ENCODE measurements around the gene MCOLN3.

The MCOLN3 gene

GRCh38 chr1:85048296-85049064 lies at the start of gene MCOLN3:
TSS of gene MCOLN3 (minus strand) at chr1:85048500. CDS start at chr1:85045360, 3,140 bp downstream.
- H4K20me1 ChIP-seq (ENCODE audit: insufficient read depth, low read length, poor library complexity, severe bottlenecking), result no peaks in the 10 kb centered on the region
- no peak within 1 kb of the TSS for H3K4me2 ChIP-seq (ENCODE audit: low read depth, low read length, poor library complexity, severe bottlenecking)
- TF ChIP-seq CTCF (conservative IDR thresholded peaks at IDR 0.05; ENCODE audit: low read length) (no peak), EZH2phosphoT487 (IDR thresholded peaks at IDR 0.05; ENCODE audit: borderline replicate concordance) (no peak)
- H3K9me3 ChIP-seq (ENCODE audit: insufficient read depth, low read depth, low read length), result no peaks in the 10 kb centered on the region
- no peaks in the 10 kb centered on the region for H3K79me2 ChIP-seq (ENCODE audit: insufficient read depth, low read length)
- H3F3A ChIP-seq (ENCODE audit: low read depth), result no peaks in the 10 kb centered on the region
- peaks cover 8% of the 10 kb centered on the region for H3K27me3 ChIP-seq (ENCODE audit: insufficient read depth, low read length, poor library complexity, severe bottlenecking)
- H3K4me3 ChIP-seq (ENCODE audit: low read length, poor library complexity, severe bottlenecking), result no peak within 1 kb of the TSS
- H3K36me3 ChIP-seq (ENCODE audit: insufficient read depth, low read length), result no peaks in the 10 kb centered on the region
- H3K9ac ChIP-seq (ENCODE audit: low read depth, low read length, poor library complexity, severe bottlenecking), result no peak within 1 kb of the TSS
- no peak within 1 kb of the TSS for H2AFZ ChIP-seq (ENCODE audit: low read length)
- H3K4me1 ChIP-seq (ENCODE audit: insufficient read depth, low read length, poor library complexity, severe bottlenecking), result no peaks in the 10 kb centered on the region
- no peaks in the 10 kb centered on the region for H3K9me2 ChIP-seq (replicated peaks; ENCODE audit: low read depth, low read length)

GRCh38 chr1:85093644-85094043 lies 45.3 kb upstream of the MCOLN3 start:
- H3K27me3 ChIP-seq (ENCODE audit: insufficient read depth, low read length, poor library complexity, severe bottlenecking), result no peaks in the 10 kb centered on the region
- TF ChIP-seq CTCF (conservative IDR thresholded peaks at IDR 0.05; ENCODE audit: low read length), result no peak
- TF ChIP-seq EZH2phosphoT487 (IDR thresholded peaks at IDR 0.05; ENCODE audit: borderline replicate concordance), result no peak
- no peaks in the 10 kb centered on the region for H3K36me3 ChIP-seq (ENCODE audit: insufficient read depth, low read length)
- H3F3A ChIP-seq (ENCODE audit: low read depth), result no peaks in the 10 kb centered on the region
- H3K4me1 ChIP-seq (ENCODE audit: insufficient read depth, low read length, poor library complexity, severe bottlenecking), result peaks cover 11% of the 10 kb centered on the region
- no peaks in the 10 kb centered on the region for H3K79me2 ChIP-seq (ENCODE audit: insufficient read depth, low read length)
- H2AFZ ChIP-seq (ENCODE audit: low read length), result no peak overlapping the region
- no peaks in the 10 kb centered on the region for H3K9me2 ChIP-seq (replicated peaks; ENCODE audit: low read depth, low read length)
- no peaks in the 10 kb centered on the region for H4K20me1 ChIP-seq (ENCODE audit: insufficient read depth, low read length, poor library complexity, severe bottlenecking)
- no peaks in the 10 kb centered on the region for H3K9me3 ChIP-seq (ENCODE audit: insufficient read depth, low read depth, low read length)
- no peak overlapping the region for H3K4me3 ChIP-seq (ENCODE audit: low read length, poor library complexity, severe bottlenecking)
- no peak overlapping the region for H3K4me2 ChIP-seq (ENCODE audit: low read depth, low read length, poor library complexity, severe bottlenecking)
- no peak overlapping the region for H3K9ac ChIP-seq (ENCODE audit: low read depth, low read length, poor library complexity, severe bottlenecking)

- Histone ChIP-seq H3K4me2 (ENCODE audit: low read depth, low read length, poor library complexity, severe bottlenecking) (peak overlapping the region; percentile 59), H3K79me2 (ENCODE audit: insufficient read depth, low read length) (no peaks in the 10 kb centered on the region), H3K27me3 (ENCODE audit: insufficient read depth, low read length, poor library complexity, severe bottlenecking) (no peaks in the 10 kb centered on the region), H4K20me1 (ENCODE audit: insufficient read depth, low read length, poor library complexity, severe bottlenecking) (no peaks in the 10 kb centered on the region), H3K36me3 (ENCODE audit: insufficient read depth, low read length) (no peaks in the 10 kb centered on the region), H3K9me3 (ENCODE audit: insufficient read depth, low read depth, low read length) (no peaks in the 10 kb centered on the region), H2AFZ (ENCODE audit: low read length) (peak overlapping the region; percentile 56), H3K4me1 (ENCODE audit: insufficient read depth, low read length, poor library complexity, severe bottlenecking) (peaks cover 11% of the 10 kb centered on the region), H3K9me2 (replicated peaks; ENCODE audit: low read depth, low read length) (no peaks in the 10 kb centered on the region), H3K9ac (ENCODE audit: low read depth, low read length, poor library complexity, severe bottlenecking) (no peak overlapping the region), H3F3A (ENCODE audit: low read depth) (no peaks in the 10 kb centered on the region), H3K4me3 (ENCODE audit: low read length, poor library complexity, severe bottlenecking) (peak overlapping the region; percentile 35)
- TF ChIP-seq EZH2phosphoT487 (IDR thresholded peaks at IDR 0.05; ENCODE audit: borderline replicate concordance) (no peak), CTCF (conservative IDR thresholded peaks at IDR 0.05; ENCODE audit: low read length) (no peak)
These were observed 43.5 kb upstream of the MCOLN3 start for GRCh38 chr1:85091671-85092280.

Data from Loucy (cell line).